Measurements from ENCODE around the gene VASP. TPM values are rescaled to one million over a fixed set of nuclear protein-coding genes. Genes with fewer than 3 reads are reported as not detected.
A peak's percentile ranks its signal among the peaks of the same experiment; 100 is the strongest.

VASP gene
- total RNA-seq, 1 donor from 2014 or later = 155 TPM

GRCh38 chr19:45547211-45547770 is 40.0 kb downstream of the VASP start:
- no peak overlapping the region for H3K4me3 ChIP-seq
- TF ChIP-seq, protein P1, sequence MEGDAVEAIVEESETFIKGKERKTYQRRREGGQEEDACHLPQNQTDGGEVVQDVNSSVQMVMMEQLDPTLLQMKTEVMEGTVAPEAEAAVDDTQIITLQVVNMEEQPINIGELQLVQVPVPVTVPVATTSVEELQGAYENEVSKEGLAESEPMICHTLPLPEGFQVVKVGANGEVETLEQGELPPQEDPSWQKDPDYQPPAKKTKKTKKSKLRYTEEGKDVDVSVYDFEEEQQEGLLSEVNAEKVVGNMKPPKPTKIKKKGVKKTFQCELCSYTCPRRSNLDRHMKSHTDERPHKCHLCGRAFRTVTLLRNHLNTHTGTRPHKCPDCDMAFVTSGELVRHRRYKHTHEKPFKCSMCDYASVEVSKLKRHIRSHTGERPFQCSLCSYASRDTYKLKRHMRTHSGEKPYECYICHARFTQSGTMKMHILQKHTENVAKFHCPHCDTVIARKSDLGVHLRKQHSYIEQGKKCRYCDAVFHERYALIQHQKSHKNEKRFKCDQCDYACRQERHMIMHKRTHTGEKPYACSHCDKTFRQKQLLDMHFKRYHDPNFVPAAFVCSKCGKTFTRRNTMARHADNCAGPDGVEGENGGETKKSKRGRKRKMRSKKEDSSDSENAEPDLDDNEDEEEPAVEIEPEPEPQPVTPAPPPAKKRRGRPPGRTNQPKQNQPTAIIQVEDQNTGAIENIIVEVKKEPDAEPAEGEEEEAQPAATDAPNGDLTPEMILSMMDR (IDR thresholded peaks at IDR 0.05) = no peak
- ATAC-seq (no peak), DNase-seq (no peak)
- no peaks in the 10 kb centered on the region for H3K9me3 ChIP-seq
- no peaks in the 10 kb centered on the region for H3K27me3 ChIP-seq
- H3K4me1 ChIP-seq = peaks cover 3% of the 10 kb centered on the region
- no peaks in the 10 kb centered on the region for H3K36me3 ChIP-seq
- intact Hi-C loops (cut with DNase I) = no loop called here
- no peak overlapping the region for H3K27ac ChIP-seq

DNA sequence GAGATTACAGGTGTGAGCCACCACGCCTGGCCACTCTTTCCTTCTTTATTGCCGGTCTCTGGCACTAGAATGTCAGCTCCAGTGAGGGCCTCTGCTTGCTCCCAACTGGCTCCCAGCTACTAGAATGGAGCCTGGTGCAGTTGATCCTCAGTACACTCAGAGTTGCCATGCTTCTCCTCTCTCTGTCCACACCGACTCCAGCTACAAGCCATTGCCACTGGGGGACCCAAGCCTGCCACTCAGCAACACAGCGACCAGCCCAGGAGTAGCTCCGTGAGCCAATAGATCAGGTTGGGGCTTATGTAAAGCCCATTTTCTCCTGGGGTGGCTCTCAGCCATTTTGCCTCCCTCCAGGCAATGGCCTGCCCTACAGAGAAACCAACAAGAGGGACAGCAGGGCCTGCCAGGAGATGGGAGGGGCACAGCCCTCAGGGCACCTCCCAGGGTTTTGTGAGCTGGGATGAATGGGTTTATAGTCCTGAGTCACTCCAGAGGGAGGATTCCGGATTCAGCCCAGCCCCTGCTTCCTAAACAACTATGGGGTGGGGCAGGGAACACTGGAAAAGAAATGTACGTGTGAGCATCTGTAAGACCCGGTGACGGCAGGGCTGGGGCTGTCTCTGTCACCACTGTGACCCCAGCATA is 40.8 kb downstream of the VASP start:
- peak overlapping the region; percentile 17 for H3K27ac ChIP-seq
- ATAC-seq = peak; percentile 68

GRCh38 chr19:45553464-45553863 is 46.2 kb downstream of the VASP start:
- no peaks in the 10 kb centered on the region for H3K9me3 ChIP-seq
- intact Hi-C loops (cut with DNase I) = no loop called here
- H3K36me3 ChIP-seq = no peaks in the 10 kb centered on the region
- no peaks in the 10 kb centered on the region for H3K27me3 ChIP-seq
- DNase-seq (no peak), ATAC-seq (no peak)
- H3K4me1 ChIP-seq = no peaks in the 10 kb centered on the region
- no peak overlapping the region for H3K4me3 ChIP-seq
- no peak overlapping the region for H3K27ac ChIP-seq
- TF ChIP-seq, protein P1 (IDR thresholded peaks at IDR 0.05) = no peak

More for the DNA sequence above, 40.8 kb downstream of the VASP start:
- TF ChIP-seq, protein P1 (IDR thresholded peaks at IDR 0.05) = no peak
- Histone ChIP-seq H3K4me3 (no peak overlapping the region), H3K36me3 (no peaks in the 10 kb centered on the region), H3K27me3 (no peaks in the 10 kb centered on the region), H3K9me3 (no peaks in the 10 kb centered on the region), H3K4me1 (peaks cover 3% of the 10 kb centered on the region)
- DNase-seq = no peak
- intact Hi-C loops (cut with DNase I) = no loop called here

DNA sequence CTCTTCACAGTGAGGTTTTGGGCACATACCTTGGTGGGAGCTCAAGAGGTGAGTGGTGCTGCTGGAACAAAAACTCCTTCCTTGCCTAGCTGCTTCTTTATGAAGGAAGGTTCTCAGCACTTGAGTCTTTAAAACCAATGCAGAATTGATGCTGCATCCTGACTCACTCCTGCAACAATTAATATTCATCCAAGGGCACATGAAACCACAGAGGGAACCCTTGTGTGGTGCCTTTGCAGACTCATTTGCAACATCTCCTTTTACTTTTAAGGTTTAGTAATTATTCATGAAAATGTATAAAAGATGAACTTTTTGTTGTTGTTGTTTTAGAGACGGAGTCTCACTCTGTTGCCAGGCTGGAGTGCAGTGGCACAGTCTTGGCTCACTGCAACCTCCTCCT is 47.2 kb downstream of the VASP start:
- Histone ChIP-seq H3K36me3 (no peaks in the 10 kb centered on the region), H3K27me3 (no peaks in the 10 kb centered on the region), H3K4me3 (no peak overlapping the region), H3K4me1 (no peaks in the 10 kb centered on the region), H3K27ac (no peak overlapping the region), H3K9me3 (no peaks in the 10 kb centered on the region)
- intact Hi-C loops (cut with DNase I) = no loop called here
- no peak for ATAC-seq
- DNase-seq = no peak
- TF ChIP-seq, protein P1 (IDR thresholded peaks at IDR 0.05) = no peak

GRCh38 chr19:45556835-45557234 is 49.6 kb downstream of the VASP start:
- no peak for DNase-seq
- Histone ChIP-seq H3K4me3 (no peak overlapping the region), H3K36me3 (no peaks in the 10 kb centered on the region), H3K27ac (no peak overlapping the region), H3K27me3 (no peaks in the 10 kb centered on the region), H3K9me3 (no peaks in the 10 kb centered on the region), H3K4me1 (no peaks in the 10 kb centered on the region)
- intact Hi-C loops (cut with DNase I) = no loop called here
- no peak for ATAC-seq
- TF ChIP-seq, protein P1 (IDR thresholded peaks at IDR 0.05) = no peak

Data from upper lobe of right lung (tissue), 1 donor.